ENCODE measurements around the gene AGAP5. TPM values are rescaled to one million over a fixed set of nuclear protein-coding genes. Genes with fewer than 3 reads are reported as not detected.

Gene AGAP5
- polyA plus RNA-seq, 3 donors = 0.23 to 8.9 (median 0.44) TPM

DNA sequence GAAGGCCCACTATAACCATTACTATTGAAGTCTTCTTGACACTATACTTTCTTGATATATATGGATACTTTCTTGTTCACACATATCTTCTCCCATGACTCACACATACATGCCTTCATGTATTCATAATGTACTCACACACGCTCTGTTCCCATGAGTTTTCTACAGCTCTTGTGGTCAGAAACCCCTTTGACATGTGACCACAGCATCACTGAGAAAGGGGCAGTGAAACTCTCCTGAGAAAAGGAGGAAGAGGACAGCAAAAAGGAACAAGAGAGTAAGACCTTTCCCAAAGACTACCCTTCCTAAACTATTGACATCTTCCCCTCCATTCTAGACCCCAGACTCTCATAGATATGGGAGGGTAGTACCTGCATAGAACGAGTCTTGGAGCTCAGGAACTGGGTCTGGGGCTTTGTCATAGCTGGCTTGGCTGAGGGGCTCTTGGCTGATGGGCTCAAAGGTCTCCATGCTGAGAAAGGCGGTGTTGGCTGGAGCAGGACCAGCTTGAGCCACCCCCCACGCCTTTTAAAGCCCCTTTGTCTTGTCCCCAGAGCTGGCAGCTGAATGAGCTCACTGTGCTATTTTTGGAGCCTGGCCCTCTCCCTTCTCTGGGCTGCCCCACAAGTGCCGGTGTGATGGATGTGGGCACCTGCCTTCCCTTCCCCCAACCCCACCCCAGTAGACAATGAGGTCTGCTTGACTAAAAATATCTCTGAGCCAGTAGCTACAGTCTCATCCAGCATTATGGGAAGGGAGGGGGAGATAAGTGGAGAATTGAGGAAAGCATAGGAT lies 47.2 kb downstream of the AGAP5 start:
- Histone ChIP-seq H3K36me3 (replicated peaks in 1 of 2; ENCODE audit: control insufficient read depth in 1 of 2, insufficient read depth in 2 of 2, low read length in 2 of 2) (no peaks in the 10 kb centered on the region), H3K27ac (ENCODE audit: low read depth in 1 of 2, low read length in 2 of 2) (peak overlapping the region; percentile 40 to 61), H2AFZ (ENCODE audit: insufficient read depth, low read depth, low read length, poor library complexity, severe bottlenecking) (peak overlapping the region; percentile 29), H3K79me2 (ENCODE audit: insufficient read depth, low read length) (no peaks in the 10 kb centered on the region), H4K20me1 (ENCODE audit: insufficient read depth, low read length) (no peaks in the 10 kb centered on the region), H3K27me3 (ENCODE audit: control insufficient read depth in 2 of 2, insufficient read depth in 2 of 2, low read length in 2 of 2) (no peaks in the 10 kb centered on the region), H3K4me2 (replicated peaks; ENCODE audit: extremely low read depth, low read length, poor library complexity, severe bottlenecking) (no peak overlapping the region), H3K4me1 (ENCODE audit: control insufficient read depth in 1 of 2, insufficient read depth in 2 of 2, low read length in 2 of 2) (peaks cover 31 to 36% of the 10 kb centered on the region in 2 donors), H3K4me3 (replicated peaks in 1 of 3; ENCODE audit: low read depth in 2 of 3, low read length in 3 of 3) (no peak overlapping the region), H3K9me3 (replicated peaks in 1 of 2; ENCODE audit: control insufficient read depth in 1 of 2, insufficient read depth in 1 of 2, low read length in 2 of 2) (no peaks in the 10 kb centered on the region), H3K9ac (ENCODE audit: insufficient read depth, low read length, poor library complexity, severe bottlenecking) (no peak overlapping the region)
- Mint-ChIP-seq H3K27ac (peak overlapping the region in 5 of 7 donors; percentile 43 to 83 (median 81)), H3K27me3 (ENCODE audit: low read depth in 3 of 3) (peaks cover 0 to 15% (median 8%) of the 10 kb centered on the region in 3 donors), H3K36me3 (no peaks in the 10 kb centered on the region), H3K4me3 (peak overlapping the region in 1 of 2 donors; percentile 8), H3K9me3 (no peaks in the 10 kb centered on the region), H3K4me1 (peaks cover 43% of the 10 kb centered on the region)
- peak; percentile 69 to 95 (median 72) for DNase-seq
- intact Hi-C loops (cut with micrococcal nuclease) = no loop called here
- 86% methylated on average over 3 of the region's 5 CpGs for WGBS (ENCODE audit: insufficient coverage)
- TF ChIP-seq CTCF (IDR thresholded peaks at IDR 0.05) = no peak

- no peak overlapping the region for H3K9ac ChIP-seq (ENCODE audit: insufficient read depth, low read length, poor library complexity, severe bottlenecking)
- no peak overlapping the region for H2AFZ ChIP-seq (ENCODE audit: insufficient read depth, low read depth, low read length, poor library complexity, severe bottlenecking)
- H3K79me2 ChIP-seq (ENCODE audit: insufficient read depth, low read length) = no peaks in the 10 kb centered on the region
- no peaks in the 10 kb centered on the region for H3K9me3 ChIP-seq (replicated peaks in 1 of 2; ENCODE audit: control insufficient read depth in 1 of 2, insufficient read depth in 1 of 2, low read length in 2 of 2)
- H3K4me3 Mint-ChIP-seq = no peak overlapping the region
- no peaks in the 10 kb centered on the region for H3K9me3 Mint-ChIP-seq
- H3K36me3 Mint-ChIP-seq = no peaks in the 10 kb centered on the region
- DNase-seq = no peak
- peaks cover 35 to 41% of the 10 kb centered on the region in 2 donors for H3K4me1 ChIP-seq (ENCODE audit: control insufficient read depth in 1 of 2, insufficient read depth in 2 of 2, low read length in 2 of 2)
- WGBS (ENCODE audit: insufficient coverage) = no CpG with 5 or more reads among the region's 6 CpGs
- H3K27me3 ChIP-seq (ENCODE audit: control insufficient read depth in 2 of 2, insufficient read depth in 2 of 2, low read length in 2 of 2) = no peaks in the 10 kb centered on the region
- peaks cover 0 to 13% (median 7%) of the 10 kb centered on the region in 3 donors for H3K27me3 Mint-ChIP-seq (ENCODE audit: low read depth in 3 of 3)
- no peak overlapping the region for H3K4me2 ChIP-seq (replicated peaks; ENCODE audit: extremely low read depth, low read length, poor library complexity, severe bottlenecking)
- H3K4me3 ChIP-seq (replicated peaks in 1 of 3; ENCODE audit: low read depth in 2 of 3, low read length in 3 of 3) = no peak overlapping the region
- intact Hi-C loops (cut with micrococcal nuclease) = no loop called here
- TF ChIP-seq CTCF (IDR thresholded peaks at IDR 0.05) = no peak
- peaks cover 45% of the 10 kb centered on the region for H3K4me1 Mint-ChIP-seq
- peak overlapping the region in 5 of 7 donors; percentile 37 to 81 (median 68) for H3K27ac Mint-ChIP-seq
- no peaks in the 10 kb centered on the region for H4K20me1 ChIP-seq (ENCODE audit: insufficient read depth, low read length)
- H3K36me3 ChIP-seq (replicated peaks in 1 of 2; ENCODE audit: control insufficient read depth in 1 of 2, insufficient read depth in 2 of 2, low read length in 2 of 2) = no peaks in the 10 kb centered on the region
- H3K27ac ChIP-seq (ENCODE audit: low read depth in 1 of 2, low read length in 2 of 2) = peak overlapping the region in 1 of 2 donors; percentile 61
These were observed 47.9 kb downstream of the AGAP5 start for GRCh38 chr10:73649876-73650536.
